GM19193 (cell line): Measurements from ENCODE around the gene DMWD.

ENCODE experiments used
- POLR2A ChIP-seq: IDR thresholded peaks from 4 replicates; pipeline ENCODE4 v1.6.1; 2011; ENCODE audit not compliant: insufficient read depth, insufficient read length; ENCODE audit errors: extremely low read depth

Gene DMWD

DNA sequence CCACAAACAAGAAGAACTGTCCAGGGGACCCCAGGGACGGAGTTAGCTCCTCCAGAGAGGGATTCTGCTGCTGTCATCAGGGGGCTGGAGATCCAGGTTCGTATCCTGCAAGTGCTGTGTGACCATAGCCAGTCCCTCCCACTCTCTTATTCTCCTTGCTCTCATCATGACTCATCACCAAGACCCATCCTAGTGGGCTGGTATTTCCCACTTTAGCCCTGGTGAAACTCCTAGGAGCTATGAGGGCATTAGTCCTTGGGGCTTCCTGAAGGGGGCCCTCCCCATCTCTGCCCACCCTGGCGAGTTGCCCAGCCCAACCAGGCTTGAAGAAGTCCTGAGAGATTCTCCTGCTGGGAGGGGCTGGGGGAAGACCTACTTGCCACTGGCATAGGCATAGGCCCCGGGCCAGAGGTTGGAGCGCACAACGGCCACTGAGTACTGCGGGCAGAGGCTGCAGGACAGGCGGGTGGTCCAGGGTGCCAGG, 7.5 kb upstream of the DMWD start:
- TF ChIP-seq POLR2A = no peak

DNA sequence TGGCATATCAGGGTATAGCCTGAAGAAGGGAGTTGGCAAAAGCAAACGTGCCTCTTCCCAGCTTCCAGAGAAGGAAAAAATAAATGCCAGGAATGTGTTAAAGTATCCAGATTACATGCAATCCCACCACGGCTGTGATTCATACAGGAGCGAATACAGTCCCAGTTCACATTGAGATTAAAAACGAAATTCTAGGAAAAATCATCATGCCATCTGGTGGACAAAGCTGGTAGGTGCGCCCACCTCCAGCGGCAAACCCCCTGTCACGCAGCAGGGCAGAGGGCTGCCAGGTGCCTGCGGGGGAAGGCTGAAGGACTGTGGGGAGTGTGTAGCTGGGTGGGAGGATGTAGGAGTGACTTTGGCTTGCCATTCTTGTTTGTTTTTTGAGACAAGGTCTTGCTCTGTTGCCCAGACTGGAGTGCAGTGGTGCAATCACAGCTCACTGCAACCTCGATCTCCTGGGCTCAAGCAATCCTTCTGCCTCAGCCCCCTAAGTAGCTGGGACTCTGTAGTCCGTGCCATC, 6.4 kb upstream of the DMWD start:
- TF ChIP-seq POLR2A = no peak

DNA sequence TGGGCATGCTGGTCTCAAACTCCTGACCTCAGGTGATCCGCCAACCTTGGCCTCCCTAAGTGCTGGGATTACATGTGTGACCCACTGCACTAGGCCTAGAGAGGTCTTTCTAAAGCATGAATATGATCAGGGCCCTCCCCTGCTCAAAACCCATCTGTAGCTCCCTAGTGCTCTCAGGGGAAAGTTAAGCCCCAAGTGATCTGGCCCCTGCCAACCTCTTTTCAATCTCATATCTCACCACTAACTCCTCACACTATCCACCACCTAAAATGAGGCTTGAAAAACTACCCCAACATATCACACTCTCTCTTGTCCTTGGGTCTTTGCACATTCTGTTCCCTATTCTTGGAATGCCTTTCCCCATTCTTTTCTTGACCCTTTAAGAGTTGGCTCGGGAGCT, 2.0 kb upstream of the DMWD start:
- no peak for TF ChIP-seq POLR2A

DNA sequence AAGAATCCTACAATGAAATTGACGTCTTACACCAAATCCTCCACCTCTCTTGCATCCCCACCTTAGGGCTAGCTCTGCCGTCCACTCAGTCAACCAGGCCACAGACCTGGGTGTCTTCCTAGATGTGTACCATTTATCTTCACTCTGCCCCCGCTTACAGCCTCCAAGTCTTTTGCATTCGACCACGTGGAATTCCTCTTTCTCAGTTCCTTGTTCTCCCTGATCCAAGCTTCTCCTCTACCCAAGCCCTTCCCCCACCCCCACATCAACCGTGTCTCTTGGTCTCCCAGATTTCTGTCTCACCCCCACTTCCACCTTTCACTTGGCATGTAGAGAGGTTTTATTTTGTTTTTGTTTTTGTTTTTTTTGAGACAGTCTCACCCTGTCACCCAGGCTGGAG, 1.2 kb upstream of the DMWD start:
- no peak for TF ChIP-seq POLR2A

DNA sequence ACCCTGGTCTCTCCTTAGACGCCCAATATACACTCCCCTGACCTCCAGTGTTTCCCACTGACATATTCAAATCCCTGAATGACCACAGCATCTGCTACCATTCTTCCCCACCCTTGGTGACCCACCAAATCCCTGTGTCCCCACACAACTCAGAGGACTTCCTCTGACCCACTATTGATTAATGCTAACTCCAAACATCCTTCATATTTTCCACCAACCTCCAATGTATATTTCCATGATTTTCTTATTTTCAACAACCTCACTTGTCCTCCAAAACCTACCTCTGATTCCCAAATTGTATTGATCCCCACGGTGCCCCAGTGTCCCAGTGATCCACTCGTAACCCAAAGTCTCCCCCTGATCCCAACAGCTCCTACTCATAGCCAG, 526 bp upstream of the DMWD start:
- TF ChIP-seq POLR2A = no peak

DNA sequence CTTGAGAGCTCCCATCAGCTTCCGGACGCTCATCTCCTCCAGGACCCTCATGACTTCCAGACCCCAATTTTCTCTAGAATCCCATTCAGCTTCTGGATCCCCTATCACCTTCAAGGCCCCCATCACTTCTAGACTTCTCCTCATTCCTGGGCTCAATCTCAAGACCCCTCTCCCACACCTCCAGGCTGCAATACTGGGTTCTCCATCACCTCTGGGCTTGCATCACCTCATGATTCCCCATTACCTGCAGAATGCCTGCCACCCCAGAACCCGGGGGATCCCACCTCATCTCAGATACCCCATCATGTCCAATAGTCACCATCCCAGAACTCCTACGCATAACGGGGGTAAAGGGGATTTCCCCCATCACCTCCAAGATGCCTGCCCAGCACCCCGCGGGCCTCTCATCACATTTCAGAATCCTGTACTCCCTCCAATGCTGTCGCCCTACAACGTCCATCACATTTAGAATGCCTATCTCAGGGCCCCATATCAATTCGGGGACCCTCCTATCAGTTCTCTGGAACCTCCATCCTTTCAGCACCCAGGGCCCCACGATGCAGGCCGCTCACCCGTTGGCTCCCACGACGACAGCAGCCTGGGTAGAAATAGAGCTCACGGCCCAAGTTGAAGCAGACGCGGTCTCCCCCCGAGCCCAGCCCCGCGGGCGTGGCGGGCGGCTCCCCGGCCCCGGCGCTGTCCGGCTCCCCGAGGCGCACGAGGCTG, 738 bp downstream of the DMWD start:
- TF ChIP-seq POLR2A = no peak

DNA sequence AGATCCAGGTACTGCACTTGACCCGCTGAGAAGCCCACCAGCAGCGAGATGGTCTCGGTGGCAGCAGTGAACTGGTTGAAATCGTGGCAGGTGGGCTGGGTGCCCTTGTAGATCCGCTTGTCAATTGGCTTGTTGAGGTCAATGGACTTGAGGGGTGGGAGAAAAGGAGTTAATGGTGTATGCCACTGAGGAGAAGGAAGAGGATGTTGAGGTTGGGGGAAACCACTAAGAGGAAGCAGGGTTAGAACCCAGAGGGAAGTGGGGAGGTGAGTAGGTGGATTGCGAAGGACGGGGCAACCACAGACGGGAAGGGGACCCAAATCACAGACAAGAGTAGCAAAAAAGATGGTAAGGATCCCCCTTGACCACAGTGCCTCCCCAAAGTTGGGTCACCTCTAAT, 1.7 kb downstream of the DMWD start:
- TF ChIP-seq POLR2A = no peak

DNA sequence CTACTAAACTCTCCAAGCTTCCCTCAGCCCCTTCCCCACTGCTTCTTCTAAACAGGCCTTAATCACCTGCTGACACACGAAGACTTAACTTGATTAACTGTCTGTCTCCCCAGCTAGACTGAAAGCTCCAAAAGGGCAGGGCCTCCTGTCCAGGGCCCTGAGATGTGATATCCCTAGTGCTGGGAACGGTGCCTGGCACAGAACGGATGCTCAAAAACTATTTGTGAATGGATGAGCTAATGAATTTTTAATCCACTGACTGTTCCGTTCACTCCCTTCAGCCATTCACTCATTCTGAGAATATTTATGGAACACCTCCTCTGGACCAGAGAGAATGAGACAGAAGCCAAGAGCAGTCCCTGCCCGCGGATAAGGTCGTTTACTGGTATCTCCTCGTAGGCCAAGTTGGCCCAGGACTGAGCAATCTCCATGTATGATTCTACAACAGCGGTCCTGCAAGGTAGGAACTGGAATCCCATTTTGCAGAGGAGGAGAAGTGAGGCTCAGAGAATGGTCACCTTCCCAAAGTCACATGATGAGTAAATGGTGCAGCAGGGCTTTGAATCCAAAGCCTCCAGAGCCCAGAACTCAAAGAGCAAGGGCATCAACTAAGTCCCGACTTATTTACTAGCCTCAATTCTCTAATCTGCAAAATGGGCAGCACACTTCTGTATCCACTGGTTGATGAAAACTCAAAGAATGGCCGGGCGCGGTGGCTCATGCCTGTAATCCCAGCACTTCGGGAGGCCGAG, 3.4 kb downstream of the DMWD start:
- TF ChIP-seq POLR2A = no peak

DNA sequence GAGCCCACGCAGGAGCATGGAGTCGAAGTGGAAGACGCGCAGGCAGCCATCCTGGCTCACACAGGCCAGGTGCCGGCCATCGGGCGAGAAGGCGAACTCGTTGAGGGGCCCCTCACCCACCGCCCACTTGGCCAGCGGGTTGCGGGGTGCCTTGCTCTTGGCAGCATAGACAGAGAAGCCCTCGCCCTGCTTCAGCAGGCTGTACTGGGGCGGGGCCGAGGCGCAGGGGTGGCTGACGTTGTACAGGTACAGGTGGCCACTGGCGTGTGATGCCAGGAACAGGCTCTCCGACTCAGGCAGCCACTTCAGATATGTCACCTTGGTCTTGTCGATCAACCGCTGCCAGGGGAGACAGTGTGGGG, 6.1 kb downstream of the DMWD start:
- no peak for TF ChIP-seq POLR2A

DNA sequence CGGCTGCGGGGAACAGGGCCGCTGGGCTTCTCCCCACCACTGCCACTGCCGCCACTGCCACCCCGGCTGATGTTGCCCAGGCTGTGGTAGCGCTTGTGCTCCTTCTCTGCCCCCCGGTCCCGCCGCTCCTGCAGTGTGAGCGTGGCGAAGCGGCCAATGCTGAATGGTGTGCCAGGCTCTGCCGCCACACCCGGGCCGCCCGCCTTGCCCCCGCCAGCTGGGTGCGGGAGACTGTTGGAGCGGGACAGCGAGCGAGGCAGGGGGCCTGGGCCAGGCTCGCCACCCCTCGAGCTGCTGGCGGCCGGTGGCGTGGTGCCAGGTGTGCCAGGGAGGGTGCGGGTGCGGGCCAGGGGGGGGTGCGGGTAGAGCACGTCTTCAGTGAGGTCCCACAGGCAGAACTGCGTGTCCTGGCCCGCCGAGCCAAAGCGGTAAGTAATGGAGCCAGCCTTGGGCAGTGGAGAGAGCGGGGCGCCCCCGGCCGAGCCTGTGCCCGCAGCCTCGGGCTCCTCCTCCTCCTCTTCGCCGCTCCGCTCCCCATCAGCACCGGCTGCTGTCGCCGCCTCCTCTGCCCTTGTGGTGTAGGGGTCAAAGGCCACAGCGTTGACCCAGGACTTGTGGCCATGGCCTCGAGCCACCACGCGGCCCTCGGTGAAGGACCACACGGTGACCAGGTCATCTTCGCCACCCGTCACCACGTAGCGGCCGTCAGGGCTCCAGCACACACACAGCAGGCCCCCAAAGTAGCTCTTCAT, 6.7 kb downstream of the DMWD start:
- TF ChIP-seq POLR2A = no peak

DNA sequence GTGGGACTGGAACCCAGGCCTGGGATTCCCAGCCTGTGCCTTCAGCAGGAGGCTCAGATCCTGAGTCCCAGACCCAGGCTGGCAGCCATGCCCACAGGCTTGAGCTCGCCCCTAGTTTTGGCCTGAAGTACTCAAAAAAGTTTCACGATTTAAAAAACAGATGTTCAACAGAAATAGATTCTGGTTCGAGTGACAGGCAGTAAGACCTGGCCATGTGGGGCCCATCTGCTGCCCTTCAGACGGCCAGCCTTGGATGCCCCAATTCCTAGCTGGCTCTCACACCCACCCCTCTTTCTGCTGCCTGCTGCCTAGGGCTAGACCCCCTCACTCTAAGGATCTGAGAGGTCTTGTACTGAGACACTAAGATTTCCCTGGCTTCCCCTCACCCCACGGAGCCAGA, 7.5 kb downstream of the DMWD start:
- TF ChIP-seq POLR2A = no peak

DNA sequence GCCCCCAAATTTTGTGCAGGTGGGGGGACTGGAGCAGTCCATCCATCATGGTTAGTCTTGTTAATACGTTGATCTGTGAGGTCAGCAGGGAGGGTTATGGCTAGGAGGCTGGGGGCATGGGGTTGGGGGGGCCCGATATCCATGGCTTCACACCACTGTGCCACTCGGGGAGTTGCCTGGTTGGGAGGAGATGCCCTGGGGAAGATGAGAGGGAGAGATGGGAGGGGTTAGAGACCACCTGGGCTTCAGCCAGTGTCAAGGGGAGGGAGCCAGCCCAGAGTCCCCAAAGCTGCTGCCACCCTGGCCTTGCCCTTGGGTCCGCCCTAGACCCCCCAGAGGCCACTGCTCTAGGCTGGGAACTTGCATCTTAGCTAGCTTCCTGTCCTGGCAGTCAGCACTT, 8.5 kb downstream of the DMWD start:
- TF ChIP-seq POLR2A = no peak

DNA sequence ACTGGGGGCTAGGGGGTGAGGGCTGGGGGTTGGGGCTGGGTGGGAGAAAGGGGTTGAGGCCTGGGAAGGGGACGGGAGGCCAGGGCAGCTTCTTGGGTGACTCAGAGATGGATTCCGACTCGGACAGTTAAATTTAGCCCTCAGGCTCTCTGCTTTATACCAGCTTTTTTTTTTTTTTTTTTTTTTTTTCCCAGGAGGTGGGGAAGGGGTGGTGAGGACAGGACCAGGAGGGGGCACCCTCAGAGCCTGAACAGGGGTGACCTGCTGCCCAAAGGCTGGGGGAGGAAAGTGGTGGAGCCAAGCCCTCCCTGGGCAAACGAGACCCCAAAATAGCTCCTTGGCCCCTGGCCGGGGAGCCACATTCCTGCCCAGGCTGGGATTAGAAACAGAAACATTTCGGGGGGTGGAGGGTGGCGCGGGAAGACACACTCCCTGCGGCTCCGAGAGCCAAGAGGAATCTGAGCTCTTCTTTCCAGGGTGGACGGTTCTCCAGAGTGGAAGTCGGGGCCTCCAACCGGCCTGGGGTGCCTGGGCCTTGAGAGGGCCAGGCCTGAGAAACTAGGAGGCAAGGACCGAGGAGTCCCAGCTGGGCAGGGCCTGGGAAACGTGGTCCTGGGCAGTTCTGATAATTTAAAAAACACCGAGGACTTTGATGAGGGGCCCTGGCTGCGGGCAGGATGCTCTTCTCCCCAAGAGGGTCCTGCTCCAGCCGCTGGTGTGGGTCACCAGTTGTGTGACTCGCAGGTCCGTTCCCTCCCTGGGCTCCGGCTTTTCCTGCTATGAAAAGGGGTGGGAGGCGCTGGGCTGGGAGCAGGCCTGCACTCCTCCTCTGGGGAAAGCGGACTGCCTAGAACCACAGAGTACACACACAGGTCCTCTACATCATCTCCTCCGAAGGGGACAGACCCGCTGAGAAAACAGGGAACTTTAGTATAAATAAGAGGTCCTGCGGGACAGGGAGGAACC, 9.5 kb downstream of the DMWD start:
- no peak for TF ChIP-seq POLR2A

DNA sequence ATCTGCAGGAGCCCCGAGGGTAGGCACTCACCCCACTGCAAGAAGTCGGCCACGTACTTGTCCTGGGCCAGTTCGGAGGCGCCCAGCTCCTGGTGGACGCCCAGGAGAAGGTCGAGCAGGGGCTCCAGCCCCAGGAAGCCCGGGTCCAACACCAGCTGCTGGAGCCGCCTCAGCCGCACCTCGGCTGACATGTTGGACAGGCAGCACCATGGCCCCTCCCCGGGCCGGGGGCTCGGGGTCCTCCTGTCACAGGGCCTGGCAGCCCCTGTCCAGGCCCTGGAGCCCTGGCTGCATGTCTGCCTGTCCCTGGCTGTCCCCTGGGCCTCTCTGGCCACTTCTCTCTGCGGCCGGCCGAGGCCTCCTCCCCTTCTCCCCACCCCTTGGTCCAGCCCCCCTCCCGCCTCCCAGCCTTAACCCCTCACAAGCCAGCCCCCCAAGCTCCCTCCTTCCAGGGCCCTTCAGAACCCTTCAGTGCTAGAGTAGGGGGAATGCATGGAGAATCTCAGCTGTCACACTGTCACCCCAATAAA, 10.4 kb downstream of the DMWD start, which contains the start of gene DMPK:
DMPK (minus strand) TSS at position 329 of the 530 bp plus-strand sequence; CDS start at position 191, 138 bp downstream.
- no peak for TF ChIP-seq POLR2A
